HG02571 (cell line): ENCODE measurements around the gene CLIP4.
"Not testable (repeated sequence)": the region's sequence is repeated elsewhere in the genome, so short reads cannot be mapped to it uniquely, and the experiment has no call there.

Experiments used
- ATAC-seq: cut with Tn5 transposase; IDR thresholded peaks from one replicate; pipeline ENCODE4 v1.9.1; 2021; ENCODE audit warnings: mild to moderate bottlenecking, moderate library complexity; ENCODE audit not compliant: unreplicated experiment

The CLIP4 gene

DNA sequence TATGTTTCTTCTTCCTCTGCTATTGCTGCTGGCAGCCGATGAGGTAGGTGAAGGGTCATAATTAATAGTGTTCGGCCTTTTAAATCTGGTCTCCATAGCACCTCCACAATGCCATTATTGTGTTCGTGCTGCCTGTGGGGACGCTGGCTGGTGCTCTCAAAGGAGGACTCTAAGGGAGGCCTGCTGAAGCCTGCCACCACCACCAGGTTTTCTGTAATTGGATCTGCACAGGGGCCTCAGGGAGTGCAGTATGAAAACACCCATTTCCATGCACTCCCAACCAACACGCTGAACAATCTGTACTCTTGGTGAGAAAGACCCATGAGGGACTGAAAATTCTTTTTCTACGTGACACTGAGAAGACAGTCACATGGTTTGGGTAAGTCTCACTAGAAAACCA lies 17.6 kb upstream of the CLIP4 start:
- ATAC-seq, result no peak

GRCh38 chr2:29100564-29100963 lies 14.7 kb upstream of the CLIP4 start:
- ATAC-seq, result no peak

DNA sequence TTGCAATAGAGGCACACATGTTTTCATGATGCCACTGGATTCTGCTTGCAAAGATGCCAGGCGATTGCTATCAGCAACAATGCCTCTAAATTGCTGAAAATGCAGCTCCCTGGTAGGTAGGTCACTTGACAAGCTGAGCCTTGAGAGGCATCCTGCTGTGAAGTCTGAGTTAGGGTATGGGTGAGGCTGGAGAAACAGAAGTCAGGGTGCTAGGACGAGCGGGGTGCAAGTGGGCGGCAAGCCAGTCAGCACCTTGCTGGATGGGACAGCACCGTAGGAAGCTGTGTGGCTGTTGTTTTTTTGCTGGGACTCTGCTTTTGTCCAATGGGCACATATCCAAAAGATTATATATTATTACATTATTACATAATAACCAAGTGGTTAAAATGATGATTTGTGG lies 10.5 kb upstream of the CLIP4 start:
- no peak for ATAC-seq

DNA sequence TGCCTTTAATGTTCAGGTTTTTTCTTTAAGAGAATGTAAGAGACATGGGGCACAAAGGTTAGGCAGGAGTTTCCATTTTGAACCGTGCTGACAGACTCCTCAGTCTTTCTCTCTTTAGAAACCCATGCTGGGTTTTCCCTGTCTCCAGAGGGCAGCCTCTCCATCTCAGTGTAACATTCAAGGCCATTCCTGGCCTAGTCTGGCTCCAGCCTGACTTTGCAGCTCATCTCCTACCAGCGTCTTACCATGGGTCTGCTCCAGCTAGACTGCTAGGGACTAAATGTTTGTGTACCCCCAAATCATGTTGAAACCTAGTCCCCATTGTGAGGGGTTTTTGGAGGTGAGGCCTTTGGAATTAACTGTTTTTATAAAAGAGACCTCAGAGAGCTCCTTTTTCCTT lies 9.8 kb upstream of the CLIP4 start:
- no peak for ATAC-seq

DNA sequence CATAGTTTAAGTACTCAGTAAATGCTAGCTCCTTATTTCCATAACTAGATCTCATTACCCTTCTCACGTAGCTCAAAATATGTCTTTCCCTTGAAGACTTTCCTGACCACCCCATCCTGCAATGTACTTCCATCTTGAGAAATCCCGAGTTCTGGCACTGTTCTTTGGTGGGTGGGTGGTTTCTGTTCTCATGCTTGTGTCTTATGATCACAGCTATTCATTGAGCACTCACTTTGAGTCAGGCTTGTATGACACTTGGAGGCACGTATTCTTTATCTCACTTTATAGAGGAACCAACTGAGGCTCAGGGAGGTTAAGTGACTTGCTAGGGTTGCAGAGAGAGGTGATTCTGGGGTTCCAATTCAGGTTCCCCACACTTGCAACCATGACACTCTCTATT lies 9.0 kb upstream of the CLIP4 start:
- ATAC-seq, result no peak

- no peak for ATAC-seq
These were observed 8.2 kb upstream of the CLIP4 start for GRCh38 chr2:29106980-29107388.

DNA sequence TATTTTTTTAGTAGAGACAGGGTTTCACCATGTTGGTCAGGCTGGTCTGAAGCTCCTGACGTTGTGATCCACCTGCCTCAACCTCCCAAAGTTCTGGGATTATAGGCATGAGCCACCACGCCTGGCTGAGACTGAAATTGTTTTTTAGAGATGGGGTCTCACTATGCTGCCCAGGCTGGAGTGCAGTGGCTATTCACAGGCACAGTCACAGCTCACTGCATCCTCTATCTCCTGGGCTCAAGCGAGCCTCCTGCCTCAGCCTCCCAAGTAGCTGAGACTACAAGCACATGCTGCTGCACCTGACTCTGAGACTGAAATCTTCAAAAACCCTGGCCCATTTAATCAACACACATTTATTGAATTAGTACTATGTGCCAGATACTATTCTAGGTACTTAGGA lies 7.7 kb upstream of the CLIP4 start:
- ATAC-seq, result not testable (repeated sequence)

- no peak for ATAC-seq
These were observed 7.0 kb upstream of the CLIP4 start for GRCh38 chr2:29108225-29108624.

DNA sequence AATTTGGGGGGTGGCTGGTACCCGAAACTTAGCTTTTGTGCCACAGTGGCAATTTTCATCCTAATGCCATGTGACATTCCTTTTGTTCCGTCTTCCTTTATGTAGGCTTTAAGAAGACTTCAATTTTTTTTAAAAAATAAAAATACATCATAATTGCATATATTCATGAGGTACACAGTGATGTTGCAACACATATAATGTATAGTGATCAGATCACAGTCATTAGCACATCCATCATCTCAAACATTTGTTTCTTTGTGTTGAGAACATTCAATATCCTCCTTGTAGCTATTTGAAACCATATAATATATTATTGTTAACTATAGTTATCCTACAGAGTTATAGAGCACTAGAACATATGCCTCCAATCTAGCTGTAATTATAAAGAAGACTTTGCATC lies 6.0 kb upstream of the CLIP4 start:
- no peak for ATAC-seq

DNA sequence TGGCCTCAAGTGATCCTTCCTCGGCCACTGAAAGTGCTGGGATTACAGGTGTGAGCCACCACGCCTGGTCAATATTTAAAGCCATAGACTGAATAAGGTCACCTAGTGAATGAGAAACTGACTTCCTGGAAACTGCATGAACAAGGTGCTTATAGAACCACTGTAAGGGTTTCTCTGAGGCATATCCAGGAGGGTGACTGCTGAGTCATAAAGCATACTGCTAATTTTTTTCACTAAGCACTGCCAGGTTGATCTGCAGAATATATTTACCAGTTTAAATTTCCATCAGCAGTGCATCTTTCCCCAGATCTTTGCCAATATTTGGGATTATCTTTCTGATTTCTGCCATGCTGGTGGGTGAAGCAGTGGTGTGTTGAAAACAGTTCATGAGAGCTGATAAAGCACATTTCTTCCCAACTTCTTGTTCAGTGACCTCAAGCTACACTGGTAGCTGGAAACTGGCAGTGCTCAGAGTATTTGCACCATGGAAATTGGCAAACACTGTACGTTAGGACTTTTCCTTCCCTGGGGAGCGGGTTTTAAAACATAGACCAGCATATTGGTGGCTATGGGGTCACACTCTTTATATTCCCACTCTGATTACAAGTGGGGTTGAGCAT lies 4.2 kb upstream of the CLIP4 start:
- ATAC-seq, result no peak

DNA sequence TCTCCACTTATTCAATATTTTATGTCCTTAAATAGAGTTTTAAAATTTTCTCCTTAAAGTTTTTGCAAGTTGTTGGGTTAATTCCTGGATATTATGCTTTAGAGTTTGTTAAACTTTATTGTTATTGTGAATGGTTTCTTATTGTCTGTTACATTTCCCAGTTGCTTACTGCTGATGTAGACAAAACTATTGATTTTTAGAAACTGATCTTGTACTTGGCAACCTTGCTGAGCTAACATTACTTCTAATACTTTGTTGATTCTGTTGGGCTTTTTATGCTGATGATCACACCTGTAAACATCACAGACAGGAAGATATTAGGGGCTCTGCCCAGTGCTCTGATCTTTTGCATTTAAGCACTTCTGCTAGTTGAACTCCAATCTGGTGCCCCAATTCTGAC lies 2.8 kb upstream of the CLIP4 start:
- no peak for ATAC-seq

- no peak for ATAC-seq
These were observed 2.1 kb upstream of the CLIP4 start for GRCh38 chr2:29113027-29113686.

GRCh38 chr2:29113891-29114321 lies 1.3 kb upstream of the CLIP4 start:
- ATAC-seq, result no peak

DNA sequence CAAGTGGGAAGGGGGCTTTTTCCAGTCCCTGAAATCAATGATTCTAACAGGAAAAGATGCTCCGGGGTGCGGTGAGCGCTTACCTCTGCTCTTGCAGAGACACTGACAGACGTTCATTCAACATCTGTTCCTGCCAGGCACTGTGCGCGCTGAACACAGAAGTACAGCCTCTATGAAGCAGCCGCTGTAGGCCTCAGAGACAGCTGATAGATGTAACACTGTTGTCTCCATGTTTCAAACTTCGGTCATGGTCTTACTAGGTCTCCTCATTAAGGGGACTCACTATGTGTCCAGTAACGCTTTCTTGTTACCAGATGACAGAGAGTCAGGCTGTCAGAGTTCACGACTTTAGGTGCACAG lies 649 bp upstream of the CLIP4 start:
- no peak for ATAC-seq

GRCh38 chr2:29115797-29116781 lies 874 bp downstream of the CLIP4 start:
- no peak for ATAC-seq

DNA sequence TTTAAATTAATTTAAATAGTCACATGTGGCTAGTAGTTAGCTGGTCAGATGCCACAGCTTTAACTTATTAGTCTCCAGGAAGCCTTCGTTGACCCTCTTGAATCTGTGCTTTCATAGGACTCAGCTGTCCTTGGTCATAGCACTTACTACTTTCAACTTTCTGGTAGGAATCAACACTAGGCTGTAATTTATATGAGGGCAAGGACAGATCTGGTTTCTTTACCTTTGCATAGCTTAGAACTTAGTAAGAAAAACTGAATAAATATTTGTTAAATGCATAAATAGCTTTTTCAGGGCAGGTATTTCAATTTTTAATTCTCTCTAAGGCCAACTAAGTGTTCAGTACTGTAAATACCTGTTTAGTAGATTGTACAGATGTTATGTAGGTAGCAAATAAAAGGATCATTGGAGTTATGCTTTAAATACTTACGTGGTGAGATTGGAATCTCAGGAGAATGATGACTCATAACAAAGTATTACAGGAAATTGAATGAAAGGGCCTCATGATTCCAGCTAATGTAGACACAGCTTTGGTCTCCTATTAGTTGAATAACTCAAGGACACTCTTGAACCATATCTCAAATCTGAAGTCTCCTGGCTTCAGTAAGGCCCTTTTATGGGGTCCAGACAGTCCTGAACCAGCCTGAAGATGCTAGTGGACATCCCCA lies 2.6 kb downstream of the CLIP4 start:
- ATAC-seq, result no peak

DNA sequence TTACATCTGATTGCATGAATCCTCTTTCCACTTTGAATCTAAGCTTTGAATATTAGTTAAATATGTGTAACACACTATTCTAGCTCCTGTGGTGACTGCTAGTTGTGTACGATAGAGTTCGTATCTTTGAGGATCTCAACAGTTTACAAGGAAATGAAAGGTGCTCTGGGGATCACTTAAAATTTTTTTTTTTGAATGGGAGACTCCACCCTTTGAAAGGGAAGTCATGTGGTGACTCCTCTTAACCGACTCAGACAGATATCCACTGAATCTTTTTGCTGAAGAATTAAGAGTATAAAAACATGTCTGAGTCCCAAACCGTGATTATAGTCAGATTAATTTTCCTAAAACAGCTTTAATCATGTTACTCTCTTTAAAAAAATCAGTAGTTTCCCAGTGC lies 4.0 kb downstream of the CLIP4 start:
- no peak for ATAC-seq

GRCh38 chr2:29120846-29121245 lies 5.6 kb downstream of the CLIP4 start:
- no peak for ATAC-seq

GRCh38 chr2:29123617-29124349 lies 8.6 kb downstream of the CLIP4 start:
- no peak for ATAC-seq

GRCh38 chr2:29124504-29124903 lies 9.3 kb downstream of the CLIP4 start:
- no peak for ATAC-seq
